ENCODE measurements around the gene MBNL2.

Gene MBNL2

GRCh38 chr13:97441368-97441767, 219.2 kb downstream of the MBNL2 start:
- Histone ChIP-seq H4K20me1 (ENCODE audit: control insufficient read depth, insufficient read depth, low read depth, low read length) (no peaks in the 10 kb centered on the region), H3K4me3 (ENCODE audit: low read length) (no peak overlapping the region), H3K36me3 (ENCODE audit: control insufficient read depth, low read length) (peaks cover 8% of the 10 kb centered on the region; the same call in 1 of the 2 replicates), H3K4me2 (ENCODE audit: low read length) (no peak overlapping the region), H3F3A (ENCODE audit: control insufficient read depth, insufficient read depth) (no peaks in the 10 kb centered on the region), H3K27ac (ENCODE audit: low read depth, low read length) (no peak overlapping the region), H3K79me2 (ENCODE audit: control insufficient read depth, low read length) (peaks cover 14% of the 10 kb centered on the region), H3K27me3 (ENCODE audit: control insufficient read depth, low read length) (no peaks in the 10 kb centered on the region), H3K9me3 (ENCODE audit: control insufficient read depth, insufficient read depth, low read length) (no peaks in the 10 kb centered on the region), H3K9me2 (replicated peaks; ENCODE audit: control insufficient read depth, low read length) (no peaks in the 10 kb centered on the region), H3K4me1 (ENCODE audit: control insufficient read depth, low read length) (peaks cover 1% of the 10 kb centered on the region)
- TF ChIP-seq EZH2phosphoT487 (IDR thresholded peaks at IDR 0.05; ENCODE audit: borderline replicate concordance, low read length) (no peak), CTCF (IDR thresholded peaks at IDR 0.05; ENCODE audit: low read depth, low read length, poor library complexity, severe bottlenecking) (no peak)

Measured in DOHH2 (cell line).